Measurements from ENCODE around the gene PIBF1.

GRCh38 chr13:73040484-73040883, 258.6 kb downstream of the PIBF1 start:
- no peak for TF ChIP-seq CTCF (IDR thresholded peaks at IDR 0.05)
- TF ChIP-seq POLR2A (IDR thresholded peaks at IDR 0.05) = no peak
- TF ChIP-seq EP300 (IDR thresholded peaks at IDR 0.05) = no peak

Data from suprapubic skin (tissue), 3 donors.